Measurements from ENCODE around the gene CYSTM1. TPM values are rescaled to one million over a fixed set of nuclear protein-coding genes. Genes with fewer than 3 reads are reported as not detected.

CYSTM1 gene
- total and polyA plus RNA-seq, 4 donors: 8.1 to 45.7 (median 23.4) TPM

DNA sequence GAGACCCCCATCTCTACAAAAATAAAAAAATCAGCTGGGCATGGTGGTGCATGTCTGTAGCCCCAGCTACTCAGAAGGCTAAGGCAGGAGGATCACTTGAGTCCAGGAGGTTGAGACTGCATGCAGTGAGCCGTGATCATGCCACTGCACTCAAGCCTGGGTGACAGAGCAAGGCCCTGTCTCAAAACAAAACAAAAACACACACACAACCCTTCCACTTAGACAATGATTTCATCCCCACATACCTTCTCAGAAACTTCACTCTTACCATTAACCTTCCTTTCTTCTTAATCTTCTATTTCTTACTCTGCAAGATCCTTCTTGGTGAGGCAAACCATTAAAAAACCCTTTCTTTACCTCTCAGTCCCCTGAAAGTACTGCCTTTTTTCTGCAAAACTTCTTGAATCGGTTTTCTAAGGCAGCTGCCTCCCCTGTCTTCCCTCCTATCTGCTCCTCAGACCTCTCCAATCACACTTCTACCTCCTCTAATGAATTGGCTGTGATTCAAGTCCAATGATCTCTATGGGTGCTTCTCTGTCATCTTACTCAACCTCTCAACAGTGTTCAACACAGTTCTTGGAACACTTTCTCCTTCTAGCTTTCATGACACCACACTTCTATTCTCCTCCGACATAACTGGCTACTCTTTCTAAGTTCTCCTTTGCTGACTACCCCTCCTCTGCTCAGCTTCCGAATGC is 80.6 kb downstream of the CYSTM1 start:
- Histone ChIP-seq H3K4me3 (ENCODE audit: low read depth in 1 of 3, low read length in 3 of 3) (no peak overlapping the region), H3K9ac (ENCODE audit: low read depth in 1 of 2, low read length in 2 of 2) (no peak overlapping the region), H3K36me3 (ENCODE audit: control insufficient read depth in 4 of 4, insufficient read depth in 3 of 4, low read depth in 1 of 4, low read length in 3 of 4) (peaks cover 0 to 2% (median 0%) of the 10 kb centered on the region in 4 donors), H3K27me3 (ENCODE audit: control insufficient read depth in 4 of 4, insufficient read depth in 4 of 4, low read length in 3 of 4) (no peaks in the 10 kb centered on the region), H3K9me3 (ENCODE audit: control insufficient read depth in 4 of 4, low read length in 3 of 4) (no peaks in the 10 kb centered on the region), H3K27ac (ENCODE audit: low read depth in 1 of 2, low read length in 2 of 2) (no peak overlapping the region), H3K4me1 (ENCODE audit: control insufficient read depth in 4 of 4, insufficient read depth in 4 of 4, low read length in 3 of 4) (no peaks in the 10 kb centered on the region)
- 94% methylated on average over 4 of the region's 4 CpGs for WGBS
- TF ChIP-seq REST (IDR thresholded peaks at IDR 0.05): no peak
- DNase-seq (ENCODE audit: low spot score): no peak

DNA sequence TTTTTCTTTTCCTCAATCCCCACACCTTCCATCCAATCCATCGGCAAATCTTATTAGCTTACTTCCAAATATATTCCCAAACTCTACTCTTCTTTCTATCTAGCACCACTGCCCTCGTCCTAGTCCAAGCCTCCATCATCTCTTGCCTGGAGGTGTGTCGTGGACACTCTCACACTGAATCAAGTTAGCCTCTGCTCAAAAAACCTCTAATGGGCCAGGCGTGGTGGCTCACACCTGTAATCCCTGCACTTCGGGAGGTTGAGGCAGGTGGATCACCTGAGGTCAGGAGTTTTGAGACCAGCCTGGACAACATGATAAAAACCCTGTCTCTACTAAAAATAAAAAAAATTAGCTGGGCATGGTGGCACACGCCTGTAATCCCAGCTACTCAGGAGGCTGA is 81.7 kb downstream of the CYSTM1 start:
- 97% methylated on average over 6 of the region's 6 CpGs for WGBS
- no peaks in the 10 kb centered on the region for H3K9me3 ChIP-seq (ENCODE audit: control insufficient read depth in 4 of 4, low read length in 3 of 4)
- no peak overlapping the region for H3K27ac ChIP-seq (ENCODE audit: low read depth in 1 of 2, low read length in 2 of 2)
- no peak for DNase-seq (ENCODE audit: low spot score)
- no peak for TF ChIP-seq FOXA2 (IDR thresholded peaks at IDR 0.05)
- TF ChIP-seq SP1 (IDR thresholded peaks at IDR 0.05): no peak
- no peak for TF ChIP-seq FOXA1 (IDR thresholded peaks at IDR 0.05)
- TF ChIP-seq NR2F2 (IDR thresholded peaks at IDR 0.05): no peak
- no peak for TF ChIP-seq GABPA (IDR thresholded peaks at IDR 0.05 in 1 of 2, conservative IDR thresholded peaks at IDR 0.05 in 1 of 2)
- no peak for TF ChIP-seq CTCF (IDR thresholded peaks at IDR 0.05; ENCODE audit: low read depth, low read length, missing input control)
- no peak for TF ChIP-seq HNF4G (IDR thresholded peaks at IDR 0.05)
- TF ChIP-seq REST (IDR thresholded peaks at IDR 0.05): no peak
- H3K4me1 ChIP-seq (ENCODE audit: control insufficient read depth in 4 of 4, insufficient read depth in 4 of 4, low read length in 3 of 4): peaks cover 0 to 3% (median 0%) of the 10 kb centered on the region in 4 donors
- H3K9ac ChIP-seq (ENCODE audit: low read depth in 1 of 2, low read length in 2 of 2): no peak overlapping the region
- no peak overlapping the region for H3K4me3 ChIP-seq (ENCODE audit: low read depth in 1 of 3, low read length in 3 of 3)
- peaks cover 0 to 2% (median 0%) of the 10 kb centered on the region in 4 donors for H3K36me3 ChIP-seq (ENCODE audit: control insufficient read depth in 4 of 4, insufficient read depth in 3 of 4, low read depth in 1 of 4, low read length in 3 of 4)
- no peaks in the 10 kb centered on the region for H3K27me3 ChIP-seq (ENCODE audit: control insufficient read depth in 4 of 4, insufficient read depth in 4 of 4, low read length in 3 of 4)
